Measurements from ENCODE around the gene CD8A.
"Not testable (repeated sequence)": the region's sequence is repeated elsewhere in the genome, so short reads cannot be mapped to it uniquely, and the experiment has no call there.

Gene CD8A

GRCh38 chr2:86790676-86791572, at the start of gene CD8A:
CD8A (minus strand) TSS chr2:86790913; CDS start chr2:86790825, 88 bp downstream.
- no peak for DNase-seq (ENCODE audit: low spot score)

GRCh38 chr2:86839871-86840548, 49.3 kb upstream of the CD8A start:
- not testable (repeated sequence) for DNase-seq (ENCODE audit: low spot score)

- DNase-seq (ENCODE audit: low spot score), result not testable (repeated sequence)
Measured at GRCh38 chr2:86839455-86839854, 48.7 kb upstream of the CD8A start.

GRCh38 chr2:86837714-86838113, 47.0 kb upstream of the CD8A start:
- DNase-seq (ENCODE audit: low spot score), result not testable (repeated sequence)

GRCh38 chr2:86836915-86837695, 46.4 kb upstream of the CD8A start:
- DNase-seq (ENCODE audit: low spot score), result not testable (repeated sequence)

GRCh38 chr2:86835548-86835889, 44.8 kb upstream of the CD8A start:
- DNase-seq (ENCODE audit: low spot score), result not testable (repeated sequence)

- no peak for DNase-seq (ENCODE audit: low spot score)
Measured at GRCh38 chr2:86833315-86833714, 42.6 kb upstream of the CD8A start.

- DNase-seq (ENCODE audit: low spot score), result no peak
Measured at GRCh38 chr2:86832334-86833096, 41.8 kb upstream of the CD8A start.

- no peak for DNase-seq (ENCODE audit: low spot score)
Measured at GRCh38 chr2:86831537-86831936, 40.8 kb upstream of the CD8A start.

GRCh38 chr2:86826951-86827350, 36.2 kb upstream of the CD8A start:
- no peak for DNase-seq (ENCODE audit: low spot score)

GRCh38 chr2:86825693-86826381, 35.1 kb upstream of the CD8A start:
- no peak for DNase-seq (ENCODE audit: low spot score)

GRCh38 chr2:86825036-86825692, 34.5 kb upstream of the CD8A start:
- DNase-seq (ENCODE audit: low spot score), result no peak

GRCh38 chr2:86822668-86823345, 32.1 kb upstream of the CD8A start:
- DNase-seq (ENCODE audit: low spot score), result no peak

GRCh38 chr2:86821842-86822241, 31.1 kb upstream of the CD8A start:
- DNase-seq (ENCODE audit: low spot score), result no peak

GRCh38 chr2:86821306-86821705, 30.6 kb upstream of the CD8A start:
- DNase-seq (ENCODE audit: low spot score), result no peak

- no peak for DNase-seq (ENCODE audit: low spot score)
Measured at GRCh38 chr2:86818957-86819356, 28.2 kb upstream of the CD8A start.

- no peak for DNase-seq (ENCODE audit: low spot score)
Measured at GRCh38 chr2:86818114-86818801, 27.5 kb upstream of the CD8A start.

GRCh38 chr2:86815611-86816010, 24.9 kb upstream of the CD8A start:
- DNase-seq (ENCODE audit: low spot score), result no peak

- no peak for DNase-seq (ENCODE audit: low spot score)
Measured at GRCh38 chr2:86809481-86810121, 18.9 kb upstream of the CD8A start.
